Liver (tissue), 3 donors: ENCODE data around the gene MCF2L2.

Source experiments
- EGR1 ChIP-seq, 2 donors: IDR thresholded peaks; 2 replicates each; pipeline ENCODE4 v1.6.1; 2016 to 2018; ENCODE audit warnings: antibody characterized with exemption in 2 of 2, low read depth in 2 of 2
- FOXA1 ChIP-seq: IDR thresholded peaks from 2 replicates; pipeline ENCODE4 v1.6.1; 2016; ENCODE audit warnings: antibody characterized with exemption
- TAF1 ChIP-seq: conservative IDR thresholded peaks from 2 replicates; pipeline ENCODE4 v1.6.1; 2016; ENCODE audit warnings: antibody characterized with exemption, mild to moderate bottlenecking
- YY1 ChIP-seq: IDR thresholded peaks from 2 replicates; pipeline ENCODE4 v1.6.1; 2016; ENCODE audit warnings: antibody characterized with exemption, mild to moderate bottlenecking
- TF ChIP-seq, protein P1 (sequence below): fragments of 150-350 bp; IDR thresholded peaks from 2 replicates; pipeline ENCODE4 v1.5.1; 2017; ENCODE audit warnings: improper control_type of control experiment, low read depth, low read length; ENCODE audit not compliant: missing input control
- TF ChIP-seq, protein P2 (sequence below): IDR thresholded peaks from 2 replicates; pipeline ENCODE4 v1.6.1; 2016; ENCODE audit warnings: antibody characterized with exemption
- TF ChIP-seq, protein P3 (sequence below): IDR thresholded peaks from 2 replicates; pipeline ENCODE4 v1.6.1; 2016; ENCODE audit warnings: antibody characterized with exemption
- TF ChIP-seq, protein P4 (sequence below): IDR thresholded peaks from 2 replicates; pipeline ENCODE4 v1.6.1; 2016; ENCODE audit warnings: antibody characterized with exemption
- TF ChIP-seq, protein P5 (sequence below): IDR thresholded peaks from 2 replicates; pipeline ENCODE4 v1.6.1; 2016; ENCODE audit warnings: antibody characterized with exemption, mild to moderate bottlenecking
- donor health status: healthy.
- donor health status: healthy.

DNA sequence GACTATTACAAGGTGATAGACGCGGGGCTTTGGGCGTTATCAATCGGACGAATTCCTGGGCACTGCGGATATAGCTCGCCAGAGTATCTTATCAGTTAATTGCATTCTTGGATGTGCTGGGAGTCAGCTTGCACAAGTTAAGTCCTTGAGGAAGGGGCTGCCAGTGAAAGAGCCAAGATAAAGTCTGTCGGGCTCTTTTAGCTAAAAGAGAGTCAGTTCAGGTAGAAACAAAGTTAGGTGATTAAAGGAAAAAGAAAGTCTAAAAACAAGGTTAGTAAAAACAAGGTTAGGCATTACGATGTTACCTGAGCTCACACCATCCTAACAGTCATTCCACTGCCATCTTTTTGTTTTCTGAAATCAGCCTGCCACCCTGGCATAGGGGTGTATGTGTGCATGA is 6.1 kb upstream of the MCF2L2 start:
- TF ChIP-seq, protein P1, sequence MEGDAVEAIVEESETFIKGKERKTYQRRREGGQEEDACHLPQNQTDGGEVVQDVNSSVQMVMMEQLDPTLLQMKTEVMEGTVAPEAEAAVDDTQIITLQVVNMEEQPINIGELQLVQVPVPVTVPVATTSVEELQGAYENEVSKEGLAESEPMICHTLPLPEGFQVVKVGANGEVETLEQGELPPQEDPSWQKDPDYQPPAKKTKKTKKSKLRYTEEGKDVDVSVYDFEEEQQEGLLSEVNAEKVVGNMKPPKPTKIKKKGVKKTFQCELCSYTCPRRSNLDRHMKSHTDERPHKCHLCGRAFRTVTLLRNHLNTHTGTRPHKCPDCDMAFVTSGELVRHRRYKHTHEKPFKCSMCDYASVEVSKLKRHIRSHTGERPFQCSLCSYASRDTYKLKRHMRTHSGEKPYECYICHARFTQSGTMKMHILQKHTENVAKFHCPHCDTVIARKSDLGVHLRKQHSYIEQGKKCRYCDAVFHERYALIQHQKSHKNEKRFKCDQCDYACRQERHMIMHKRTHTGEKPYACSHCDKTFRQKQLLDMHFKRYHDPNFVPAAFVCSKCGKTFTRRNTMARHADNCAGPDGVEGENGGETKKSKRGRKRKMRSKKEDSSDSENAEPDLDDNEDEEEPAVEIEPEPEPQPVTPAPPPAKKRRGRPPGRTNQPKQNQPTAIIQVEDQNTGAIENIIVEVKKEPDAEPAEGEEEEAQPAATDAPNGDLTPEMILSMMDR = no peak
- TF ChIP-seq, protein P2, sequence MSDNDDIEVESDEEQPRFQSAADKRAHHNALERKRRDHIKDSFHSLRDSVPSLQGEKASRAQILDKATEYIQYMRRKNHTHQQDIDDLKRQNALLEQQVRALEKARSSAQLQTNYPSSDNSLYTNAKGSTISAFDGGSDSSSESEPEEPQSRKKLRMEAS = no peak
- TF ChIP-seq, protein P3, sequence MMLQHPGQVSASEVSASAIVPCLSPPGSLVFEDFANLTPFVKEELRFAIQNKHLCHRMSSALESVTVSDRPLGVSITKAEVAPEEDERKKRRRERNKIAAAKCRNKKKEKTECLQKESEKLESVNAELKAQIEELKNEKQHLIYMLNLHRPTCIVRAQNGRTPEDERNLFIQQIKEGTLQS = no peak
- TF ChIP-seq TAF1 (no peak), FOXA1 (no peak), EGR1 (IDR thresholded peaks at IDR 0.05; ENCODE audit: low read depth in 2 of 2) (no peak), YY1 (no peak)
- TF ChIP-seq, protein P4, sequence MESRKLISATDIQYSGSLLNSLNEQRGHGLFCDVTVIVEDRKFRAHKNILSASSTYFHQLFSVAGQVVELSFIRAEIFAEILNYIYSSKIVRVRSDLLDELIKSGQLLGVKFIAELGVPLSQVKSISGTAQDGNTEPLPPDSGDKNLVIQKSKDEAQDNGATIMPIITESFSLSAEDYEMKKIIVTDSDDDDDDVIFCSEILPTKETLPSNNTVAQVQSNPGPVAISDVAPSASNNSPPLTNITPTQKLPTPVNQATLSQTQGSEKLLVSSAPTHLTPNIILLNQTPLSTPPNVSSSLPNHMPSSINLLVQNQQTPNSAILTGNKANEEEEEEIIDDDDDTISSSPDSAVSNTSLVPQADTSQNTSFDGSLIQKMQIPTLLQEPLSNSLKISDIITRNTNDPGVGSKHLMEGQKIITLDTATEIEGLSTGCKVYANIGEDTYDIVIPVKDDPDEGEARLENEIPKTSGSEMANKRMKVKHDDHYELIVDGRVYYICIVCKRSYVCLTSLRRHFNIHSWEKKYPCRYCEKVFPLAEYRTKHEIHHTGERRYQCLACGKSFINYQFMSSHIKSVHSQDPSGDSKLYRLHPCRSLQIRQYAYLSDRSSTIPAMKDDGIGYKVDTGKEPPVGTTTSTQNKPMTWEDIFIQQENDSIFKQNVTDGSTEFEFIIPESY = no peak
- TF ChIP-seq, protein P5, sequence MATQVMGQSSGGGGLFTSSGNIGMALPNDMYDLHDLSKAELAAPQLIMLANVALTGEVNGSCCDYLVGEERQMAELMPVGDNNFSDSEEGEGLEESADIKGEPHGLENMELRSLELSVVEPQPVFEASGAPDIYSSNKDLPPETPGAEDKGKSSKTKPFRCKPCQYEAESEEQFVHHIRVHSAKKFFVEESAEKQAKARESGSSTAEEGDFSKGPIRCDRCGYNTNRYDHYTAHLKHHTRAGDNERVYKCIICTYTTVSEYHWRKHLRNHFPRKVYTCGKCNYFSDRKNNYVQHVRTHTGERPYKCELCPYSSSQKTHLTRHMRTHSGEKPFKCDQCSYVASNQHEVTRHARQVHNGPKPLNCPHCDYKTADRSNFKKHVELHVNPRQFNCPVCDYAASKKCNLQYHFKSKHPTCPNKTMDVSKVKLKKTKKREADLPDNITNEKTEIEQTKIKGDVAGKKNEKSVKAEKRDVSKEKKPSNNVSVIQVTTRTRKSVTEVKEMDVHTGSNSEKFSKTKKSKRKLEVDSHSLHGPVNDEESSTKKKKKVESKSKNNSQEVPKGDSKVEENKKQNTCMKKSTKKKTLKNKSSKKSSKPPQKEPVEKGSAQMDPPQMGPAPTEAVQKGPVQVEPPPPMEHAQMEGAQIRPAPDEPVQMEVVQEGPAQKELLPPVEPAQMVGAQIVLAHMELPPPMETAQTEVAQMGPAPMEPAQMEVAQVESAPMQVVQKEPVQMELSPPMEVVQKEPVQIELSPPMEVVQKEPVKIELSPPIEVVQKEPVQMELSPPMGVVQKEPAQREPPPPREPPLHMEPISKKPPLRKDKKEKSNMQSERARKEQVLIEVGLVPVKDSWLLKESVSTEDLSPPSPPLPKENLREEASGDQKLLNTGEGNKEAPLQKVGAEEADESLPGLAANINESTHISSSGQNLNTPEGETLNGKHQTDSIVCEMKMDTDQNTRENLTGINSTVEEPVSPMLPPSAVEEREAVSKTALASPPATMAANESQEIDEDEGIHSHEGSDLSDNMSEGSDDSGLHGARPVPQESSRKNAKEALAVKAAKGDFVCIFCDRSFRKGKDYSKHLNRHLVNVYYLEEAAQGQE = no peak
